Activated naive CD8-positive, alpha-beta T cell treated with anti-CD3 and anti-CD28 coated beads, Interleukin-2, amount 50 U/mL, for 24 hours (primary cell): ENCODE measurements around the gene GALNT8.

Experiments
- ATAC-seq: fragments of 150-1000 bp; cut with Tn5 transposase; one replicate; pipeline ENCODE4 v1.10.0; 2021
- DNase-seq: peaks from one replicate; pipeline ENCODE4 v3.0.0; 2021
- H3K27ac Mint-ChIP-seq: one replicate; pipeline ENCODE4 v1.8.0; 2021; ENCODE audit warnings: mild to moderate bottlenecking, mixed read lengths
- H3K27me3 Mint-ChIP-seq: one replicate; pipeline ENCODE4 v1.8.0; 2021; ENCODE audit warnings: mixed read lengths
- H3K36me3 Mint-ChIP-seq: one replicate; pipeline ENCODE4 v1.8.0; 2021; ENCODE audit warnings: low read depth, mixed read lengths
- H3K4me1 Mint-ChIP-seq: one replicate; pipeline ENCODE4 v1.8.0; 2021; ENCODE audit warnings: mixed read lengths
- H3K4me3 Mint-ChIP-seq: one replicate; pipeline ENCODE4 v1.8.0; 2021; ENCODE audit warnings: mild to moderate bottlenecking, moderate library complexity, mixed read lengths
- H3K9me3 Mint-ChIP-seq: one replicate; pipeline ENCODE4 v1.8.0; 2021; ENCODE audit warnings: mixed read lengths

Gene GALNT8, protein sequence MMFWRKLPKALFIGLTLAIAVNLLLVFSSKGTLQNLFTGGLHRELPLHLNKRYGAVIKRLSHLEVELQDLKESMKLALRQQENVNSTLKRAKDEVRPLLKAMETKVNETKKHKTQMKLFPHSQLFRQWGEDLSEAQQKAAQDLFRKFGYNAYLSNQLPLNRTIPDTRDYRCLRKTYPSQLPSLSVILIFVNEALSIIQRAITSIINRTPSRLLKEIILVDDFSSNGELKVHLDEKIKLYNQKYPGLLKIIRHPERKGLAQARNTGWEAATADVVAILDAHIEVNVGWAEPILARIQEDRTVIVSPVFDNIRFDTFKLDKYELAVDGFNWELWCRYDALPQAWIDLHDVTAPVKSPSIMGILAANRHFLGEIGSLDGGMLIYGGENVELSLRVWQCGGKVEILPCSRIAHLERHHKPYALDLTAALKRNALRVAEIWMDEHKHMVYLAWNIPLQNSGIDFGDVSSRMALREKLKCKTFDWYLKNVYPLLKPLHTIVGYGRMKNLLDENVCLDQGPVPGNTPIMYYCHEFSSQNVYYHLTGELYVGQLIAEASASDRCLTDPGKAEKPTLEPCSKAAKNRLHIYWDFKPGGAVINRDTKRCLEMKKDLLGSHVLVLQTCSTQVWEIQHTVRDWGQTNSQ

GRCh38 chr12:4719821-4720636, at the start of gene GALNT8:
TSS of gene GALNT8 (plus strand) at chr12:4720400. CDS start at chr12:4720678, 278 bp downstream.
- no peak within 1 kb of the TSS for H3K27ac Mint-ChIP-seq
- ATAC-seq = no peak
- peaks cover 32% of the 10 kb centered on the region for H3K27me3 Mint-ChIP-seq

GRCh38 chr12:4679711-4680110, 40.5 kb upstream of the GALNT8 start:
- Mint-ChIP-seq H3K27ac (peak overlapping the region; percentile 10), H3K4me3 (no peak overlapping the region), H3K36me3 (peaks cover 22% of the 10 kb centered on the region), H3K4me1 (no peaks in the 10 kb centered on the region), H3K27me3 (no peaks in the 10 kb centered on the region), H3K9me3 (no peaks in the 10 kb centered on the region)
- no peak for DNase-seq
- no peak for ATAC-seq

More at GRCh38 chr12:4719821-4720636, at the start of gene GALNT8:
- no peak within 1 kb of the TSS for H3K4me3 Mint-ChIP-seq
- DNase-seq = no peak
- H3K4me1 Mint-ChIP-seq = no peaks in the 10 kb centered on the region
- no peaks in the 10 kb centered on the region for H3K36me3 Mint-ChIP-seq
- H3K9me3 Mint-ChIP-seq = no peaks in the 10 kb centered on the region

DNA sequence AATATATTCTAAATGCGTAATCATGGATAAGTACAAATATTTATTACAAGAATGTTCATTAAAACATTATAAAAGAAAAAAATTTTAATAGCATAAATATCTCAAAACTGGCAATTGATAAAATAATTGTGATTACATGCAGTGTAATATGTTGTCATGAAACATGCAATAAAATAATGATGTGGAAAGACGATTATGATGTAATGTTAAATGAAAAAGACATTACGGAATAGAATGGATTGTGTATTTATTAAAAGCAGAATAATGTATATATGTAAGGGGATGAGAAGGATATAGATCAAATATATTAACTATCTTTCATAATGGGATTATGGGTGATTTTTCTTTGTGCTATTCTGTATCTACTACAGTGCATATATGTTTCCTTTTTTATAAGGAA, 38.5 kb upstream of the GALNT8 start:
- Mint-ChIP-seq H3K4me1 (no peaks in the 10 kb centered on the region), H3K9me3 (no peaks in the 10 kb centered on the region), H3K27ac (no peak overlapping the region), H3K4me3 (no peak overlapping the region), H3K27me3 (no peaks in the 10 kb centered on the region), H3K36me3 (peaks cover 33% of the 10 kb centered on the region)
- no peak for DNase-seq
- ATAC-seq = no peak

- ATAC-seq (no peak), DNase-seq (no peak)
- Mint-ChIP-seq H3K4me1 (no peaks in the 10 kb centered on the region), H3K4me3 (no peak overlapping the region), H3K27ac (no peak overlapping the region), H3K9me3 (no peaks in the 10 kb centered on the region), H3K27me3 (no peaks in the 10 kb centered on the region), H3K36me3 (peaks cover 53% of the 10 kb centered on the region)
Observed at GRCh38 chr12:4685317-4685716, 34.9 kb upstream of the GALNT8 start.

DNA sequence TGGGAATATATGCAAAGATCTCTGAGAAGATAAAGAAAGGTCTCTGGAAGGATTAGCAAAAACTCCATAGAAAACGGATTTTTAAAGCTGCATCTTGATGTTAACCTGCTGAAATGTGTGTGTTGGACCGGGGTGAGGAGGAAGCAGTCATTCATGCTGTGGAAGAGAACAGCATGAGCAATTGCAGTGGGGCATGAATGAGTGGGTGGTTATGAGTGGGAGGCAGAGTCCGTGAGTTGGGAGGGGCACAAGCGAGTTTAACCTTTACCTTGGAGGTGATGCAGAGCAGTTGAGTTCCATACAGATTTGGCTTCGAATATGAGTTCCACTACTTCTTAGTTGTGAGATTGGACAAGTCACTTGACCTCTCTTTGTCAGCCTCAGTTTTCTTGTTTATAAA, 29.4 kb upstream of the GALNT8 start:
- DNase-seq = no peak

GRCh38 chr12:4700621-4701026, 19.6 kb upstream of the GALNT8 start:
- Mint-ChIP-seq H3K27me3 (peaks cover 1% of the 10 kb centered on the region), H3K36me3 (peaks cover 5% of the 10 kb centered on the region), H3K27ac (no peak overlapping the region), H3K4me1 (no peaks in the 10 kb centered on the region), H3K4me3 (no peak overlapping the region), H3K9me3 (no peaks in the 10 kb centered on the region)
- ATAC-seq (no peak), DNase-seq (no peak)

More for the DNA sequence above, 29.4 kb upstream of the GALNT8 start:
- H3K27ac Mint-ChIP-seq = no peak overlapping the region
- H3K4me3 Mint-ChIP-seq = no peak overlapping the region
- H3K27me3 Mint-ChIP-seq = no peaks in the 10 kb centered on the region
- ATAC-seq = no peak
- H3K36me3 Mint-ChIP-seq = peaks cover 53% of the 10 kb centered on the region
- H3K9me3 Mint-ChIP-seq = no peaks in the 10 kb centered on the region
- peaks cover 2% of the 10 kb centered on the region for H3K4me1 Mint-ChIP-seq

DNA sequence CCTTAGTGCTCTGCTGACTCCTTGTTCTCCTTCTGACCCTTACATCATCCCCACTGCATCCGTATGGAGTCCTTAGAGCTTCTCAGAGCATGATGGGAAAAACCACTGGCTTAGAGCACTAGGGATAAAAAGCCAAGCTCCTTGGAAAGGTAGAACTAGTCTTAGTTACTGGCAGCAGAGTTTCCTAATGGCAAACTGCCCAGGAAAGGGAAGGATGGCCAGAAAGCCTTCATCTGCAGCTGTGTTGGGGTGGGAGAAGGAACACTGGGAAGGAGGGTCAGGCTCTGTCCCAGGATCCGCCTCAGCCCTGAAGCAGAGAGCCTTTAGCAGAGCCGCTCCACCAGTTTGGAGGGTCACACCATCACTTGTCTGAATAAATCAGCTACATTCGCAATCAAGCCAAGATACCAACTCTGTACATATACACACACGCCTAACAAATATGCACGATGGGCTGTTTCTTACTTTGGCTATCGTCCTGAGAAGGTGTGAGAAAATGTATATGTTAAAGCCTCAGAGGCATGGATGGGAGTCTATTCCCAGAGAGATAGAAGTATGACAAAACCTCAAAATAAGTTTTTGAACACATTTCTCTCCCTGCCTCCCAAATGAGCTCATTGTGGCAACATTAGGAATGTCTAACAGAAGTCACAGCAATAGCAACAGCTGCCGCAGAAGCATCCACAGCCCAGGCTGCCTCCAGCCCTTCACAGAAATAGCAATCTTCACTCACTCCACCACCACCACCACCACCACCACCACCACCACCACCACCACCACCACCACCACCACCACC, 18.6 kb upstream of the GALNT8 start:
- no peak for ATAC-seq
- peaks cover 5% of the 10 kb centered on the region for H3K36me3 Mint-ChIP-seq
- no peak overlapping the region for H3K4me3 Mint-ChIP-seq
- no peaks in the 10 kb centered on the region for H3K4me1 Mint-ChIP-seq
- H3K27ac Mint-ChIP-seq = no peak overlapping the region
- peaks cover 5% of the 10 kb centered on the region for H3K27me3 Mint-ChIP-seq
- no peaks in the 10 kb centered on the region for H3K9me3 Mint-ChIP-seq
- DNase-seq = no peak

DNA sequence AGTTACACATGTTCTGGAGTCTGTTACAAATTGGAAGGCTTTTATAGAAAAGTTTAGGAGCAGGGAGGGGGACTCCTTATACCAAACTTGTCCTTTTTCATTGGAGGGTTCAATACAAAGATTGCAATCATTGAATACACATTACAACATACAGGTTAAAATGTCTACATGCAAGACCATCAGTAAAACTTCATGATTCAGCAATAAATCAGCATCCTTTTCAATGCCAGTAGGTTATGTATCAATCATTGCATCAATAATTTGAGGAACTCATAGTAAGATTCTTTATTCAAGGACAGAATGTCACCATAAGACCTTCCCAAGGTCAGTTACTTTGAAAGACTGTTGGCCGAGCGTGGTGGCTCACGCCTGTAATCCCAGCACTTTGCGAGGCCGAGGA, 16.5 kb upstream of the GALNT8 start:
- Mint-ChIP-seq H3K27me3 (peaks cover 13% of the 10 kb centered on the region), H3K36me3 (peaks cover 2% of the 10 kb centered on the region), H3K27ac (no peak overlapping the region), H3K9me3 (no peaks in the 10 kb centered on the region), H3K4me3 (no peak overlapping the region), H3K4me1 (no peaks in the 10 kb centered on the region)
- ATAC-seq (no peak), DNase-seq (no peak)

DNA sequence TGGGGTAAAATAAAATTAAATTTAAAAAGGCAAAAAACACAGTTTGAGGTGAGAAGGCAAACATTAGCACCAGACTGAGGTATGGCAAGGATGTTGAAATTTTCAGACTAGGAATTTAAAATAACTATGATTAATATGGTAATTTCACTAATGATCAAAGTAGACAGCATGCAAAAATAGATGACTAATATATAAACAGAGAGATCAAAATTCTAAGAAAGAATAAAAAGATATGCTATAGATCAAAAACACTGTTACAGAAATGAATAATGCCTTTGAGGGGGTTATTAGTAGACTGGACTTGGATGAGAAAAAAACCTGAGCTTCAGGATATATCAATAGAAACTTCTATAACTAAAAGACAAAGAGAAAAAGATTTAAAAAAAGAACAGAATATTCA, 14.4 kb upstream of the GALNT8 start:
- Mint-ChIP-seq H3K9me3 (no peaks in the 10 kb centered on the region), H3K4me3 (no peak overlapping the region), H3K27me3 (peaks cover 13% of the 10 kb centered on the region), H3K4me1 (no peaks in the 10 kb centered on the region), H3K36me3 (no peaks in the 10 kb centered on the region), H3K27ac (no peak overlapping the region)
- DNase-seq (no peak), ATAC-seq (no peak)

DNA sequence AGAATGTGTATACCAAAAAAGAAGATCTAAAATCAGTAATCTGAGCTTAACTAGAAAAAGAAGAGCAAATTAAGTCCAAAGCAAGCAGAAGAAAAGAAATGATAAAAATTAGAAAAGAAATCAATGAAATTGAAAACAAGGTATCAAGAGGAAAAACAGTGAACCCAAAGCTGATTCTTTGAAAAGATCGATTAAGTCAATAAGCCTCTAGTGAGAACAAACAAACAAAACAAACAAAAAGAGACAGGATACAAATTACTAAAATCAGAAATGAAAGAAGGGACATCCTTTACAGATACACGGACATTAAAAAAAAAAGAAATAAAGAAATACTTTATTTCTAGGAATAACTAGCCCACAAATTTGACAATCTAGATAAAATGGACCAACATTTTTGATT, 12.9 kb upstream of the GALNT8 start:
- H3K4me3 Mint-ChIP-seq = no peak overlapping the region
- no peaks in the 10 kb centered on the region for H3K4me1 Mint-ChIP-seq
- H3K36me3 Mint-ChIP-seq = no peaks in the 10 kb centered on the region
- ATAC-seq (no peak), DNase-seq (no peak)
- no peaks in the 10 kb centered on the region for H3K9me3 Mint-ChIP-seq
- peaks cover 13% of the 10 kb centered on the region for H3K27me3 Mint-ChIP-seq
- no peak overlapping the region for H3K27ac Mint-ChIP-seq

DNA sequence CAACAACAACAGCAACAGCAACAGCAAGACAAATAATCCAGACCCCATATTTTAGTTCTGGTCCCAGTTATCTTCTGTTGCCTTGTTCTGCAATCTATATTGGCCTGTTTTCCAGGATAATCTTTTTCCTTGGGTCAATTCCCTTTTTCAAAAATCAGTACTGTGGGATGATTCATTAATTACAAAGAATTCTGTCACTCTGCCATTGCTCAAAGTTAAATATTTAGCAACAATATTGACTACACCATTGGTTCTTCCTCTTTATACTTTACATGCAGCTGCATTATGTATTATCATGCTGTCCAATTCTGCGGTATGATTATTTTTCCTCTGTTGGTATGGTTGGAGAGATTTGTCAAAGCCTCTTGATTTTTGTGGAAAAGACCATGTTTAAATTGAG, 10.1 kb upstream of the GALNT8 start:
- ATAC-seq = no peak
- DNase-seq = no peak
- Mint-ChIP-seq H3K27ac (no peak overlapping the region), H3K27me3 (peaks cover 15% of the 10 kb centered on the region), H3K4me3 (no peak overlapping the region), H3K9me3 (no peaks in the 10 kb centered on the region), H3K36me3 (no peaks in the 10 kb centered on the region), H3K4me1 (no peaks in the 10 kb centered on the region)

GRCh38 chr12:4714879-4715278, 5.3 kb upstream of the GALNT8 start:
- ATAC-seq = no peak
- Mint-ChIP-seq H3K36me3 (no peaks in the 10 kb centered on the region), H3K4me1 (no peaks in the 10 kb centered on the region), H3K27ac (no peak overlapping the region), H3K9me3 (no peaks in the 10 kb centered on the region), H3K4me3 (no peak overlapping the region), H3K27me3 (peaks cover 10% of the 10 kb centered on the region)
- DNase-seq = no peak

DNA sequence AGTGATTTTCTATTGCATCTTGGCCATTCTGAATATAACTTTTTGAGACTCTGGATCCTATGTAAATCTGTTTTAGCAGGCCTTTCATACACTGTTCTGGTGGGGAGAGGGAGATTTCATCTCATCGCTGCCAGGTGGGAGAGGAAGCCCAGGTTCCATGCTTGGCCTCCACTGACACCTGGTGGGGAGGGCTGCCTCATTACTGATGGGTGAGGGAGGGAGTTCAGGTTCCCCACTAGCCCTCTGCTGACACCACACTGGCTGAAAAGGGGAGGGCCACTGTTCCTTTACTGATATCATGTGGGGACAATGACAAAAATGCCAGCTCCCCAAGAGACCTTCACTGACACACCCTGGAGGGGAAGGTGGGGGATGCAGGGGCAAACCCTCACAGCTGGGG, 2.4 kb upstream of the GALNT8 start:
- no peaks in the 10 kb centered on the region for H3K4me1 Mint-ChIP-seq
- DNase-seq = no peak
- ATAC-seq = no peak
- no peak overlapping the region for H3K27ac Mint-ChIP-seq
- no peaks in the 10 kb centered on the region for H3K9me3 Mint-ChIP-seq
- peaks cover 34% of the 10 kb centered on the region for H3K27me3 Mint-ChIP-seq
- no peak overlapping the region for H3K4me3 Mint-ChIP-seq
- H3K36me3 Mint-ChIP-seq = no peaks in the 10 kb centered on the region

DNA sequence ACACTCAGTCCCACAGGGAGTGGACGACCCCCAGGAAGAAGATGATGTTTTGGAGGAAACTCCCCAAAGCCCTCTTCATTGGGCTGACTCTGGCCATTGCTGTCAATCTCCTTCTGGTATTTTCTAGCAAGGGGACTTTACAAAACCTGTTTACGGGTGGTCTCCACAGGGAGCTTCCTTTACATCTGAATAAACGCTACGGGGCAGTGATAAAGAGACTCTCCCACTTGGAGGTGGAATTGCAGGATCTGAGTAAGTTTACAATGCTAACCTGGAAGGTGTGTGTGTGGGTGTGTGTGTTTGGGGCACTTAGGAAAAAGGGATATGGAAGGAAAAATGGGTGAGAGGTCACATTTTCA, 416 bp downstream of the GALNT8 start:
- DNase-seq (no peak), ATAC-seq (no peak)
- Mint-ChIP-seq H3K4me1 (no peaks in the 10 kb centered on the region), H3K36me3 (no peaks in the 10 kb centered on the region), H3K9me3 (no peaks in the 10 kb centered on the region), H3K4me3 (no peak overlapping the region), H3K27me3 (peaks cover 32% of the 10 kb centered on the region), H3K27ac (no peak overlapping the region)
